Measurements from ENCODE around the gene DGKQ.

The DGKQ gene

DNA sequence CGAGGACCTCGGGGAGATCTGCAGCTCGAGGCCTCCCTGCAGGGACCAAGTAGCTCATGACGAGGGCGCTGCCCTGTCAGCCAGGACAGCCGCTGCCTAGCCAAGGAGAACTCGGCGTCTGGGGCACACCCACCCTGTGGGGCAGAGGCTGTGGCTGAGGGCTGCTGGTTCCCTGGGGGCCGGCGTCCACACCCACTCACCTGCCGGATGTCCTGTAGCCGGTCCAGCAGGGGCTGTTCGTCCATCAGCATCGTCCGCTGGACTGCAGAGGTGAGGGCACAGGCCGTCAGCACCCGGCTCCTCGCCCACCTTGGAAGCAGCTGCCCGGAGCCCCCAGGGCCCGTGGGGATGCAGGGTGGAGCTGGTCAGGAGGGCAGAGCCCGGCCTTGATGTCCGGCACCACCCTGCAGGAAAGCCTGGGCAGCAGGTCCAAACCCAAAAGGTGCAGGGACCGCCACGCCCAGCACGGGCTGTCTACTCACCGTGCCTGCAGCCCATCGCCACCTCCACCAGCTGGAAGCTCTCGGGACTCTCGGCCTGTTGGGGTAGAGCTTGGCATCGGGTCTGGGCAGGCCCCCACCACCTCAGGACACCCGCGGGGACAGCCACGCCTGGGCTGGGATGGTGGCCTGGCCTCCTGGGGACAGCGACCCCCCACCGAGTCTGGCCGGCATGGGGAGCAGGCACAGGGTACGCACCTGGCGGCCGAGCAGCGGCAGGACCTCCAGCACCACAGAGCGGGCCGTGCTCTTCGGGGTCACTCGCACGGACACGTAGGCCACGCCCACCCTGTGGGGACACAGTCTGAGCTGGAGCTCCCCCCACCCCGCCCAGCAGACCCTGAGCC lies 6.9 kb downstream of the DGKQ start:
- no peak for ATAC-seq
- TF ChIP-seq ZNF8 (CRISPR knock-in tag; IDR thresholded peaks at IDR 0.05) (no peak), ARNTL (CRISPR knock-in tag; IDR thresholded peaks at IDR 0.05; ENCODE audit: borderline replicate concordance, low read depth) (no peak), CSDC2 (CRISPR knock-in tag; IDR thresholded peaks at IDR 0.05) (no peak), OSR1 (CRISPR knock-in tag; IDR thresholded peaks at IDR 0.05) (no peak), GLIS3 (CRISPR knock-in tag; IDR thresholded peaks at IDR 0.05) (no peak), PPARA (CRISPR knock-in tag; IDR thresholded peaks at IDR 0.05; ENCODE audit: borderline replicate concordance) (no peak), ESRRG (CRISPR knock-in tag; IDR thresholded peaks at IDR 0.05) (no peak), ZFP30 (CRISPR knock-in tag; IDR thresholded peaks at IDR 0.05) (no peak), ISL1 (CRISPR knock-in tag; IDR thresholded peaks at IDR 0.05) (no peak), ZFP3 (CRISPR knock-in tag; IDR thresholded peaks at IDR 0.05) (no peak), BACH2 (CRISPR knock-in tag; IDR thresholded peaks at IDR 0.05; ENCODE audit: borderline replicate concordance) (no peak), ZC3H10 (CRISPR knock-in tag; IDR thresholded peaks at IDR 0.05) (no peak), ZNF565 (CRISPR knock-in tag; conservative IDR thresholded peaks at IDR 0.05; ENCODE audit: low read depth) (no peak), TCF4 (CRISPR knock-in tag; IDR thresholded peaks at IDR 0.05; ENCODE audit: borderline replicate concordance) (no peak), SNAI2 (CRISPR knock-in tag; IDR thresholded peaks at IDR 0.05) (no peak)
- TF ChIP-seq, protein P1, sequence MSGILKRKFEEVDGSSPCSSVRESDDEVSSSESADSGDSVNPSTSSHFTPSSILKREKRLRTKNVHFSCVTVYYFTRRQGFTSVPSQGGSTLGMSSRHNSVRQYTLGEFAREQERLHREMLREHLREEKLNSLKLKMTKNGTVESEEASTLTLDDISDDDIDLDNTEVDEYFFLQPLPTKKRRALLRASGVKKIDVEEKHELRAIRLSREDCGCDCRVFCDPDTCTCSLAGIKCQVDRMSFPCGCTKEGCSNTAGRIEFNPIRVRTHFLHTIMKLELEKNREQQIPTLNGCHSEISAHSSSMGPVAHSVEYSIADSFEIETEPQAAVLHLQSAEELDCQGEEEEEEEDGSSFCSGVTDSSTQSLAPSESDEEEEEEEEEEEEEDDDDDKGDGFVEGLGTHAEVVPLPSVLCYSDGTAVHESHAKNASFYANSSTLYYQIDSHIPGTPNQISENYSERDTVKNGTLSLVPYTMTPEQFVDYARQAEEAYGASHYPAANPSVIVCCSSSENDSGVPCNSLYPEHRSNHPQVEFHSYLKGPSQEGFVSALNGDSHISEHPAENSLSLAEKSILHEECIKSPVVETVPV (CRISPR knock-in tag; IDR thresholded peaks at IDR 0.05): no peak
- TF ChIP-seq, protein P2, sequence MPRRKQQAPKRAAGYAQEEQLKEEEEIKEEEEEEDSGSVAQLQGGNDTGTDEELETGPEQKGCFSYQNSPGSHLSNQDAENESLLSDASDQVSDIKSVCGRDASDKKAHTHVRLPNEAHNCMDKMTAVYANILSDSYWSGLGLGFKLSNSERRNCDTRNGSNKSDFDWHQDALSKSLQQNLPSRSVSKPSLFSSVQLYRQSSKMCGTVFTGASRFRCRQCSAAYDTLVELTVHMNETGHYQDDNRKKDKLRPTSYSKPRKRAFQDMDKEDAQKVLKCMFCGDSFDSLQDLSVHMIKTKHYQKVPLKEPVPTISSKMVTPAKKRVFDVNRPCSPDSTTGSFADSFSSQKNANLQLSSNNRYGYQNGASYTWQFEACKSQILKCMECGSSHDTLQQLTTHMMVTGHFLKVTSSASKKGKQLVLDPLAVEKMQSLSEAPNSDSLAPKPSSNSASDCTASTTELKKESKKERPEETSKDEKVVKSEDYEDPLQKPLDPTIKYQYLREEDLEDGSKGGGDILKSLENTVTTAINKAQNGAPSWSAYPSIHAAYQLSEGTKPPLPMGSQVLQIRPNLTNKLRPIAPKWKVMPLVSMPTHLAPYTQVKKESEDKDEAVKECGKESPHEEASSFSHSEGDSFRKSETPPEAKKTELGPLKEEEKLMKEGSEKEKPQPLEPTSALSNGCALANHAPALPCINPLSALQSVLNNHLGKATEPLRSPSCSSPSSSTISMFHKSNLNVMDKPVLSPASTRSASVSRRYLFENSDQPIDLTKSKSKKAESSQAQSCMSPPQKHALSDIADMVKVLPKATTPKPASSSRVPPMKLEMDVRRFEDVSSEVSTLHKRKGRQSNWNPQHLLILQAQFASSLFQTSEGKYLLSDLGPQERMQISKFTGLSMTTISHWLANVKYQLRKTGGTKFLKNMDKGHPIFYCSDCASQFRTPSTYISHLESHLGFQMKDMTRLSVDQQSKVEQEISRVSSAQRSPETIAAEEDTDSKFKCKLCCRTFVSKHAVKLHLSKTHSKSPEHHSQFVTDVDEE (CRISPR knock-in tag; IDR thresholded peaks at IDR 0.05): no peak
- TF ChIP-seq, protein P3, sequence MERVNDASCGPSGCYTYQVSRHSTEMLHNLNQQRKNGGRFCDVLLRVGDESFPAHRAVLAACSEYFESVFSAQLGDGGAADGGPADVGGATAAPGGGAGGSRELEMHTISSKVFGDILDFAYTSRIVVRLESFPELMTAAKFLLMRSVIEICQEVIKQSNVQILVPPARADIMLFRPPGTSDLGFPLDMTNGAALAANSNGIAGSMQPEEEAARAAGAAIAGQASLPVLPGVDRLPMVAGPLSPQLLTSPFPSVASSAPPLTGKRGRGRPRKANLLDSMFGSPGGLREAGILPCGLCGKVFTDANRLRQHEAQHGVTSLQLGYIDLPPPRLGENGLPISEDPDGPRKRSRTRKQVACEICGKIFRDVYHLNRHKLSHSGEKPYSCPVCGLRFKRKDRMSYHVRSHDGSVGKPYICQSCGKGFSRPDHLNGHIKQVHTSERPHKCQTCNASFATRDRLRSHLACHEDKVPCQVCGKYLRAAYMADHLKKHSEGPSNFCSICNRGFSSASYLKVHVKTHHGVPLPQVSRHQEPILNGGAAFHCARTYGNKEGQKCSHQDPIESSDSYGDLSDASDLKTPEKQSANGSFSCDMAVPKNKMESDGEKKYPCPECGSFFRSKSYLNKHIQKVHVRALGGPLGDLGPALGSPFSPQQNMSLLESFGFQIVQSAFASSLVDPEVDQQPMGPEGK (CRISPR knock-in tag; IDR thresholded peaks at IDR 0.05; ENCODE audit: borderline replicate concordance): no peak
- TF ChIP-seq, protein P4, sequence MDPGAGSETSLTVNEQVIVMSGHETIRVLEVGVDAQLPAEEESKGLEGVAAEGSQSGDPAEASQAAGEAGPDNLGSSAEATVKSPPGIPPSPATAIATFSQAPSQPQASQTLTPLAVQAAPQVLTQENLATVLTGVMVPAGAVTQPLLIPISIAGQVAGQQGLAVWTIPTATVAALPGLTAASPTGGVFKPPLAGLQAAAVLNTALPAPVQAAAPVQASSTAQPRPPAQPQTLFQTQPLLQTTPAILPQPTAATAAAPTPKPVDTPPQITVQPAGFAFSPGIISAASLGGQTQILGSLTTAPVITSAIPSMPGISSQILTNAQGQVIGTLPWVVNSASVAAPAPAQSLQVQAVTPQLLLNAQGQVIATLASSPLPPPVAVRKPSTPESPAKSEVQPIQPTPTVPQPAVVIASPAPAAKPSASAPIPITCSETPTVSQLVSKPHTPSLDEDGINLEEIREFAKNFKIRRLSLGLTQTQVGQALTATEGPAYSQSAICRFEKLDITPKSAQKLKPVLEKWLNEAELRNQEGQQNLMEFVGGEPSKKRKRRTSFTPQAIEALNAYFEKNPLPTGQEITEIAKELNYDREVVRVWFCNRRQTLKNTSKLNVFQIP (CRISPR knock-in tag; IDR thresholded peaks at IDR 0.05; ENCODE audit: borderline replicate concordance, low read depth): no peak
- TF ChIP-seq, protein P5, sequence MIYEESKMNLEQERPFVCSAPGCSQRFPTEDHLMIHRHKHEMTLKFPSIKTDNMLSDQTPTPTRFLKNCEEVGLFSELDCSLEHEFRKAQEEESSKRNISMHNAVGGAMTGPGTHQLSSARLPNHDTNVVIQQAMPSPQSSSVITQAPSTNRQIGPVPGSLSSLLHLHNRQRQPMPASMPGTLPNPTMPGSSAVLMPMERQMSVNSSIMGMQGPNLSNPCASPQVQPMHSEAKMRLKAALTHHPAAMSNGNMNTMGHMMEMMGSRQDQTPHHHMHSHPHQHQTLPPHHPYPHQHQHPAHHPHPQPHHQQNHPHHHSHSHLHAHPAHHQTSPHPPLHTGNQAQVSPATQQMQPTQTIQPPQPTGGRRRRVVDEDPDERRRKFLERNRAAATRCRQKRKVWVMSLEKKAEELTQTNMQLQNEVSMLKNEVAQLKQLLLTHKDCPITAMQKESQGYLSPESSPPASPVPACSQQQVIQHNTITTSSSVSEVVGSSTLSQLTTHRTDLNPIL (CRISPR knock-in tag; IDR thresholded peaks at IDR 0.05; ENCODE audit: low read depth): no peak

DNA sequence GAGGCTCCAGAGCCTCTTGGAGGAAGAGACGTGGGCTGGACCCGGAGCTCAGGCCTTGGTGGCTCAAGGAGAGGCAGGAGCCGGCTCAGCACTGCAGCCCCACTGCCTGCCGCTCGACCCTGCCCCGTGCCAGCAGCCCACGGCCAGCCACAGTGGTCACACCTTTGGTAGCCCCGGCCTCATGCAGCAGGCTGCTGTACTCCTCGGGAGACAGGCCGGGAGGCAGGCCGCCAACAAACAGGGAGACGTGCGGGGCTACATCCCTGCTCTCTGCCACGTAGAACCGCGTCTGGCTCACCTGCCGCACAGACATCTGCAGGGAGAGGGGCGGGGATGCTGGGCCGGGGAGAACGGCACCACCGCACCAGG lies 7.6 kb downstream of the DGKQ start:
- no peak for ATAC-seq
- TF ChIP-seq SNAI2 (CRISPR knock-in tag; IDR thresholded peaks at IDR 0.05) (no peak), ISL1 (CRISPR knock-in tag; IDR thresholded peaks at IDR 0.05) (no peak), CSDC2 (CRISPR knock-in tag; IDR thresholded peaks at IDR 0.05) (no peak), OSR1 (CRISPR knock-in tag; IDR thresholded peaks at IDR 0.05) (no peak), TOX (CRISPR knock-in tag; IDR thresholded peaks at IDR 0.05; ENCODE audit: borderline replicate concordance) (no peak), RARB (CRISPR knock-in tag; IDR thresholded peaks at IDR 0.05) (no peak), ESRRG (CRISPR knock-in tag; IDR thresholded peaks at IDR 0.05) (no peak), PPARA (CRISPR knock-in tag; IDR thresholded peaks at IDR 0.05; ENCODE audit: borderline replicate concordance) (no peak), ZC3H10 (CRISPR knock-in tag; IDR thresholded peaks at IDR 0.05) (no peak), TCF4 (CRISPR knock-in tag; IDR thresholded peaks at IDR 0.05; ENCODE audit: borderline replicate concordance) (no peak)
- TF ChIP-seq, protein P1 (CRISPR knock-in tag; IDR thresholded peaks at IDR 0.05): no peak
- TF ChIP-seq, protein P5 (CRISPR knock-in tag; IDR thresholded peaks at IDR 0.05; ENCODE audit: low read depth): no peak
